HG03520 (cell line): ENCODE measurements around the gene PAH.

Experiments
- ATAC-seq: cut with Tn5 transposase; IDR thresholded peaks from one replicate; pipeline ENCODE4 v1.9.1; 2021; ENCODE audit warnings: mild to moderate bottlenecking, moderate library complexity; ENCODE audit not compliant: unreplicated experiment

The PAH gene

GRCh38 chr12:102917026-102917787 is at the start of gene PAH:
PAH (minus strand) TSS chr12:102917244; CDS start chr12:102917130, 114 bp downstream.
- peak; percentile 57 for ATAC-seq

GRCh38 chr12:102966200-102966863 is 49.3 kb upstream of the PAH start:
- ATAC-seq, result no peak

DNA sequence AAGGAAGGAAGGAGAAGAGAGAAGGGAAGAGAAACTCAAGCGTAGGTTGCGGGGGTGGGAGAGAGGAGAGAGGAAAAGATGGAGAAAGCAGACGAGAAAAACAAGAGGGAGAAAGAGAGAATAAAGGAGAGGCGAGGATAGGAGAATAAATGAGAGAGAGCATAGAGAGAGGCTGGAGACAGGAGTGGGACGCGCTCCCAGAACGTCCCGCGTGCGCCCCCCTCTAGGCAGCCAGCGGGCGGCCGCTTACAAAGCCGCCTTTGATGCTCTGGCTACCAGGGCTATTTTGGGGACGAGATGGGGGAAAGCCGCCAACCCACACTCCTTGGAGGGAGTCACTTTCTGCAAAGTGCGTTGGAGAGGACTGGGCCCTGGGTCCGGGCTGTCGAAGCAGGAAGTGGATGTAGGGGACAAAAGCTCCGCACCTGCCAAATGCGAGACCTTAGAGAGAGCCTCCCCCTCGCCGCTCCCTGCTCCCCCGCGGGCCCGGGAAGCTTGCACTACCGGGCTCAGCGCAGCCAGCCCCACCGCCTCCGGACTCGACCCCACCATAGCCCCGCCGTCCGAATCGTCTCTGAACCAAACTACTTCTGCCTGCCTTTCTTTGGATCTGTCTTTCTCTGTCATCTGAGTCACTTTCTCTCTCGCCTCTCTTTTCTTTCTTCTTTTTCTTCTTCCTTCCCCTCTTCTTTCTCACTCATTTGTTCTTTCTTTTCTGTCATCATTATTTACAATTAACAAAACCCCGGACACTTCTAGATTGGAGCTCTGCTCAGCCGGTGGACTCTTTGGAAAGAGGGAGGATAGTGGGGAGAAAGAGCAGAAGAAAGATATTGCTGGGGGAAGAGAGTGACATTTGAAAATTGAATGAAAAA is 48.5 kb upstream of the PAH start:
- no peak for ATAC-seq

GRCh38 chr12:102964872-102965271 is 47.8 kb upstream of the PAH start:
- no peak for ATAC-seq

DNA sequence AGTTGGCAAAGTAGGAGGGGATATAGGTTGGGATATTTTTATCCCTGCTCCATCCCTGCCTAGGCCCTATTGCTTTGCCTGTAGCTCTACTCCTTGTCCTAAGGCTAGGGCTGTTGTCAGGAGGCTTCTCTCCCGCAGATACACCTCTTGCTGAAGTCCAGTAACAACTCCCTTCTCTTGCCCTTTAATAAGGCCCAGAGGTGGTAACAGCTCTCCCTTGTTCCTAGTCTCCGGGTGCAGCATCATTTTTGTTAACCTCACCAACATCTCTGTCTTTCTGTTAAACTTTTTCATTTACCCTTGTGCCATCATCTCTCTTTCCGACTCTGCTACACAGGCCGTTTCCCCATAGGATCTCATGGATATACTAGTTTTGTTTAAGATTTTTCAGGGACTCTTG is 46.8 kb upstream of the PAH start:
- ATAC-seq, result no peak

DNA sequence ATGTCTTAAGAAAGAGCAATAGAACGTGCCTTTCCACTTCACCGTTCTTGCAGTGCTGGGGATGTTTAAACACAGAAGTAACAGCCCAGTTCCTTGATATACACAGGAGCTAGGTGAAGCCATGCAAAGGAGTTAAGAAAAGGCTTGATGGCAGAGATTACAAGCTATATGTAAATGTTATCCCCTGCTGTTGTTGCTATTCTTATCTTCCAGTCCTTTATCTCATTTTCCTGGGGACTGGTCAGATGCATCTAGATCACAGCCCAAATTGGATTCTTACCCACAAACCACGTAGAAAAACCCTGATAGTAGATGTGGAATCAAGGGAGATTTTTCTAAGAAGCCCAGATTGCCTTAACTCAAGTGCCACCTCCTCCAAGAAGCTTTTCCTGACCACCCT is 45.9 kb upstream of the PAH start:
- ATAC-seq, result no peak

DNA sequence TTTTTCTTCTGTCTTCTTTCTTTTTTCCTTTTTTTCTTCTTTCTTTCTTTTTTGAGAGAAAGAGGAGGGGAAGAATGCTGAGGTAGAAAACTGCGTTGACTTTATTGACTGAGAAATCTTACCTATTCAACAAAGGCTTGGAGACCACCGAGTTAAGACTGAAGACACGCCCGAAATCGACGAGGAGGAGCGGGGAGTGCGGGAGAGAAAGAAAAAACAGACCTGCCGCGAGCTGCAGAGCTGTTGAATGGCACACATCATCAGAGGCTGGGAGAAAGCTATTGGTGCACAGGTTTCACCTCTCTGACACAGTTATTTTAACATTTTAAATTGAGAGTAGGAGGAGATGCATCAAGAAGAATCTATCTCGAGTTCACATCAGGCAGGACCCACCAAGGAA is 45.5 kb upstream of the PAH start:
- ATAC-seq, result no peak

DNA sequence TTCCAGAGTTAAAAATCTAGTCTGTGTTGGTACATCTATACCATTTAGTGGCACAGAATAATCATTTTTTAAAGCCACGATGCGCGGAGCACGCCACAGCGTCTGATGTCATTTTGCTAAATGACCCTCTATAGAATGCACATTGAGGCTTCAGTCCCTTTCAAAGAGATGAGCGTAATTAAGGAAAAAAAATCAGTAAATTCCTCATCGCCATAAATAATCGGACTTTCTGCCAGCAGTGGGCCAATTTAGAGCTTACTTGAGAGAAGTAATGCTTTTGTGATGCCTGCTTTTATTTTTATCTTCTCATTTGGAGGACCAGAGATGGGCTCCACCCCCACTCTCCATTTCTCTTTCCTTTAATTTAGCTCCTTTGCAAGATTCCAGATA is 44.4 kb upstream of the PAH start:
- ATAC-seq, result no peak

GRCh38 chr12:102960766-102961465 is 43.9 kb upstream of the PAH start:
- ATAC-seq, result no peak

GRCh38 chr12:102959391-102959790 is 42.3 kb upstream of the PAH start:
- no peak for ATAC-seq

DNA sequence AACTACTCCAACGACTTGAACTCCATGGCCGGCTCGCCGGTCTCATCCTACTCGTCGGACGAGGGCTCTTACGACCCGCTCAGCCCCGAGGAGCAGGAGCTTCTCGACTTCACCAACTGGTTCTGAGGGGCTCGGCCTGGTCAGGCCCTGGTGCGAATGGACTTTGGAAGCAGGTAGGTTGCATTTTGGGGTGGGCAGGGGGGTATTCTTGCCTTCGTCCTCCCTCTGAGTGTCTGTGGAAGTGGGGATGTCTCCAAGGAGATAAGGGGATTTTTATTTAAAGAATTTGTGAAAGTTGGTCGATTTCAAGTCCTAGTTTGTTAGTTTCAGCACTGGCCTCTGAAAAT is 41.8 kb upstream of the PAH start:
- no peak for ATAC-seq

DNA sequence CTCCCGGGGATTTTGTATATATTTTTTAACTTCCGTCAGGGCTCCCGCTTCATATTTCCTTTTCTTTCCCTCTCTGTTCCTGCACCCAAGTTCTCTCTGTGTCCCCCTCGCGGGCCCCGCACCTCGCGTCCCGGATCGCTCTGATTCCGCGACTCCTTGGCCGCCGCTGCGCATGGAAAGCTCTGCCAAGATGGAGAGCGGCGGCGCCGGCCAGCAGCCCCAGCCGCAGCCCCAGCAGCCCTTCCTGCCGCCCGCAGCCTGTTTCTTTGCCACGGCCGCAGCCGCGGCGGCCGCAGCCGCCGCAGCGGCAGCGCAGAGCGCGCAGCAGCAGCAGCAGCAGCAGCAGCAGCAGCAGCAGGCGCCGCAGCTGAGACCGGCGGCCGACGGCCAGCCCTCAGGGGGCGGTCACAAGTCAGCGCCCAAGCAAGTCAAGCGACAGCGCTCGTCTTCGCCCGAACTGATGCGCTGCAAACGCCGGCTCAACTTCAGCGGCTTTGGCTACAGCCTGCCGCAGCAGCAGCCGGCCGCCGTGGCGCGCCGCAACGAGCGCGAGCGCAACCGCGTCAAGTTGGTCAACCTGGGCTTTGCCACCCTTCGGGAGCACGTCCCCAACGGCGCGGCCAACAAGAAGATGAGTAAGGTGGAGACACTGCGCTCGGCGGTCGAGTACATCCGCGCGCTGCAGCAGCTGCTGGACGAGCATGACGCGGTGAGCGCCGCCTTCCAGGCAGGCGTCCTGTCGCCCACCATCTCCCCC is 41.2 kb upstream of the PAH start:
- ATAC-seq, result peak; percentile 57

- no peak for ATAC-seq
These were observed 40.5 kb upstream of the PAH start, which contains the start of gene ASCL1 for GRCh38 chr12:102957339-102958050. ASCL1 (plus strand) TSS chr12:102957674; CDS start chr12:102958245, 571 bp downstream.

GRCh38 chr12:102956738-102957327 is 39.8 kb upstream of the PAH start:
- no peak for ATAC-seq

GRCh38 chr12:102955926-102956737 is 39.1 kb upstream of the PAH start:
- ATAC-seq, result no peak

DNA sequence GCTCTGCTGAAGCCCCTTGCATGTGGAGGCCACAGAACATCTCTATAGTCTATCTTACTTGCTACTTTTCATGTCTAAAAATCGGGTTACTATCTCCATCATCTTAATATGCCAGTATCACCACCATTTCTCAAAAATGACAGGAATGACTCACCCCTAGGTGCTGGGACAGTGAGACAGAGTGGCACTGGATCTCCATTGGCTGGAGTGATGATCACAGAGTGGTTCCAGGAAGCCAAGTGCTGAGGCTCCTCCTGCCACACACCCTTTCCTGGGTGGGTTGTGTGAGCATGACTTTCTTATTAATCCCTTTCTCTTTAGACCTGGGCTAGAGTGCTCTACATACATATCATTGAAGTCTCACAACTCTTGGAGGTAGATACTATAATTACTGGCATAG is 37.1 kb upstream of the PAH start:
- no peak for ATAC-seq

DNA sequence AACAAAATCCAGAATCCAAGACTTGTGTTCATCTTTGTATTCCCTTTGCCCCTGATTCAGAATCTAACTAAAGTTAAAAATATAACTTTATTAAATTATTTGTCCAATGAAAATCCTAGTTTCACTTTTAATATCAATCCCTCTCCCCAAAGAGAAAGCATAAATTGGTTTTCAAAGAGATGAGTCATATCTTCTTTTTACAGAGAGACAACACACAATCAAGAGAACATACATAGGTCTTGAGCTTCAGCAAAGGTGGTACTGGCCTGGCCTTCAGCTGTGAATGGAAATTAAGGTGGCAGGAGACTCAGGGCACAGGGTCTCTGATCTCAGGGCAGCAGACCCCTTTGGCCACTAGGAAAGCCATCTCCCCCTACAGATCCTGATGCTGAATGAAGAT is 36.2 kb upstream of the PAH start:
- no peak for ATAC-seq

GRCh38 chr12:102951841-102952240 is 34.8 kb upstream of the PAH start:
- ATAC-seq, result no peak
